Keratinocyte (primary cell): Measurements from ENCODE around the gene LPIN1. TPM values are rescaled to one million over a fixed set of nuclear protein-coding genes. Genes with fewer than 3 reads are reported as not detected.

Experiments
- DNase-seq: peaks from one replicate; pipeline ENCODE4 v3.0.0-alpha.2; 2011; ENCODE audit warnings: low read depth, missing footprints, low spot score
- FAIRE-seq: peaks from 2 replicates; lab custom pipeline; 2011; peaks lifted over from hg19 to GRCh38; lab: Jason Lieb, UNC
- H2AFZ ChIP-seq: 2 replicates; pipeline ENCODE4 v1.6.0; 2012; ENCODE audit warnings: low read length, control low read depth, inconsistent platforms; ENCODE audit not compliant: control insufficient read depth
- H3K27ac ChIP-seq: 2 replicates; pipeline ENCODE4 v1.5.1; 2011; ENCODE audit warnings: low read length; ENCODE audit not compliant: control insufficient read depth, insufficient read depth
- H3K27me3 ChIP-seq: 3 replicates; pipeline ENCODE4 v1.6.0; 2011; ENCODE audit warnings: low read length; ENCODE audit not compliant: control insufficient read depth, insufficient read depth; ENCODE audit errors: extremely low read depth
- H3K36me3 ChIP-seq, 2 experiments: 2 replicates in 1 of 2; 3 replicates in 1 of 2; pipeline ENCODE4 v1.5.1; 2011; ENCODE audit warnings: low read length in 2 of 2, mild to moderate bottlenecking in 1 of 2; ENCODE audit not compliant: control insufficient read depth in 2 of 2, insufficient read depth in 2 of 2; ENCODE audit errors: extremely low read depth in 1 of 2
- H3K4me1 ChIP-seq: 3 replicates; pipeline ENCODE4 v1.5.1; 2011; ENCODE audit warnings: low read length; ENCODE audit not compliant: control insufficient read depth, insufficient read depth; ENCODE audit errors: extremely low read depth
- H3K4me2 ChIP-seq: 3 replicates; pipeline ENCODE4 v1.6.0; 2011; ENCODE audit warnings: low read depth, low read length; ENCODE audit not compliant: control insufficient read depth, insufficient read depth; ENCODE audit errors: extremely low read depth
- H3K4me3 ChIP-seq, 3 experiments: fragments of 200-600 bp in 1 of 3; sonication (generic) in 1 of 3; 2 replicates in 2 of 3; 3 replicates in 1 of 3; pipeline ENCODE4 v1.5.1; 2011 to 2016; ENCODE audit warnings: low read length in 3 of 3, mild to moderate bottlenecking in 3 of 3, control low read depth in 2 of 3, inconsistent platforms in 1 of 3, low read depth in 1 of 3, mixed read lengths in 1 of 3, mixed run types in 1 of 3, moderate library complexity in 1 of 3; ENCODE audit not compliant: control insufficient read depth in 2 of 3, insufficient read depth in 2 of 3; ENCODE audit errors: extremely low read depth in 1 of 3
- H3K79me2 ChIP-seq: 2 replicates; pipeline ENCODE4 v1.6.0; 2012; ENCODE audit warnings: low read length; ENCODE audit not compliant: control insufficient read depth, insufficient read depth
- H3K9ac ChIP-seq: 3 replicates; pipeline ENCODE4 v1.6.0; 2011; ENCODE audit warnings: low read length; ENCODE audit not compliant: control insufficient read depth, insufficient read depth; ENCODE audit errors: extremely low read depth
- H3K9me1 ChIP-seq: 3 replicates; pipeline ENCODE4 v1.6.0; 2011; ENCODE audit warnings: low read length; ENCODE audit not compliant: control insufficient read depth, insufficient read depth; ENCODE audit errors: extremely low read depth
- H3K9me3 ChIP-seq: 2 replicates; pipeline ENCODE4 v1.5.1; 2012; ENCODE audit warnings: low read depth, low read length; ENCODE audit not compliant: control insufficient read depth
- H4K20me1 ChIP-seq: 3 replicates; pipeline ENCODE4 v1.6.0; 2011; ENCODE audit warnings: low read length; ENCODE audit not compliant: control insufficient read depth, insufficient read depth; ENCODE audit errors: extremely low read depth
- CTCF ChIP-seq, 3 experiments: IDR thresholded peaks in 1 of 3; conservative IDR thresholded peaks in 1 of 3; optimal IDR thresholded peaks in 1 of 3; 2 replicates in 2 of 3; 3 replicates in 1 of 3; pipeline versions ENCODE3 to v1.5.1; 2011; ENCODE audit warnings: low read length in 3 of 3, mild to moderate bottlenecking in 3 of 3, moderate library complexity in 2 of 3, control low read depth in 1 of 3, inconsistent platforms in 1 of 3; ENCODE audit not compliant: insufficient read depth in 2 of 3; ENCODE audit errors: extremely low read depth in 1 of 3
- EZH2 ChIP-seq: IDR thresholded peaks from one replicate; pipeline ENCODE4 v1.6.1; 2012; ENCODE audit warnings: inconsistent platforms, mild to moderate bottlenecking, low read length, moderate library complexity
- dilution Hi-C: fragments of 300-500 bp; cut with MboI; formaldehyde crosslinking; loops from one replicate; pipeline ENCODE4 v1.7.0; 2020; ENCODE audit warnings: low sequenced_read_pairs; ENCODE audit not compliant: extremely low pct_ligation_motif_present
- polyA plus RNA-seq, 5 experiments: library from polyadenylated mRNA; depleted of rRNA in 3 of 5; stranded (reverse) in 3 of 5; stranded (forward) in 1 of 5; unstranded in 1 of 5; fragments of >200 nt; gene quantifications; 1 replicate in 1 of 5; 2 replicates in 3 of 5; 3 replicates in 1 of 5; pipeline versions ENCODE4 v1.2.1 to v1.2.3, GENCODE V29; 2011 to 2012; ENCODE audit warnings: missing spikeins in 2 of 5, low read depth in 1 of 5, low replicate concordance in 1 of 5

LPIN1 gene
- polyA plus RNA-seq, 1 donor (not counting 4 experiments of a cell fraction or from before 2014, with no cell fraction given): 79.6 TPM

DNA sequence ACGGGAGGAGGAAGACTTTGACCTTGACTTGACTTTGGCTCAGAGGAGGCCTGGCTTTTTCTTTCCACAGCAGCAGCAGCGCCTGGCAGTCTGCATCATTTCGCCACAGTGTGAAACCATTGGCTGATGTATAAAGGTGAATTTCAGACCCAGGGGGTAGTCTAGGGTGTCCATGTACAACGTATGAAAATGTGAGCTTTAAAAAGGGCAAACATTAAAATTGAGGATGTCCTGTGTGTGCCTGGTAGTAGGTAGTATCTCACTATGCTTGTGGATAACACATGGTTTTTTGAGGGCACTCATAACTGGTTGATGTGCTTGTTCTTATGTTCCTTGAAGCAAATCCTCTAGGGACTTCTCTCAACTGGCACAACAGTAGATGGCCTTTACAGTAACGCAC, 86.1 kb downstream of the LPIN1 start:
- Histone ChIP-seq H3K9me1 (no peaks in the 10 kb centered on the region), H2AFZ (no peak overlapping the region), H3K36me3 (peaks cover 0 to 2% of the 10 kb centered on the region in 2 experiments), H3K27ac (no peak overlapping the region), H3K4me1 (peaks cover 20% of the 10 kb centered on the region), H3K9ac (no peak overlapping the region), H3K9me3 (no peaks in the 10 kb centered on the region), H4K20me1 (no peaks in the 10 kb centered on the region), H3K4me2 (no peak overlapping the region), H3K79me2 (no peaks in the 10 kb centered on the region), H3K27me3 (no peaks in the 10 kb centered on the region), H3K4me3 (no peak overlapping the region)
- DNase-seq (no peak), FAIRE-seq (no peak)
- TF ChIP-seq EZH2 (no peak), CTCF (optimal IDR thresholded peaks at IDR 0.05 in 1 of 3, IDR thresholded peaks at IDR 0.05 in 1 of 3, conservative IDR thresholded peaks at IDR 0.05 in 1 of 3; ENCODE audit: extremely low read depth in 1 of 3, insufficient read depth in 2 of 3, low read length in 3 of 3) (no peak)
- dilution Hi-C loops: no loop called here

DNA sequence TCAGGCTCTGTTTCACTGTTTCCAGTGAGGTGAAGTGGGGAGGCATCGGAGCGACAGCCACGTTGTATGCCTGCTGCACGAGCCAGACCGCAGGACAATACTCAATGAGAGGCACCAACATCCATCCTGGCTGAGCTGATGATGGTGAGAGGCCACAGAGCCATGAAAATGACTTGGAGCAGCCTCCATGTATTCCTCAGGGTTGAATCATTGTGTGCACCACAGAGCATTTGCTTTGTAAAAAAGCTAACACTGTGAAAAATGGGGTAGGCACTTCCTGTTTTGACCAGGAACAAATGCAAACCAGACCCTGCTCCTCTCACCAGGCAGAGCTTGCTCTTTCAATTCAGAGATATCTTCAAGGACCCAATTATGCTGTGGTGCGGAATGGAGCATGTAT, 87.2 kb downstream of the LPIN1 start:
- FAIRE-seq (no peak), DNase-seq (no peak)
- Histone ChIP-seq H3K9me1 (no peaks in the 10 kb centered on the region), H3K4me1 (peaks cover 20% of the 10 kb centered on the region), H3K27ac (no peak overlapping the region), H3K27me3 (no peaks in the 10 kb centered on the region), H3K36me3 (no peaks in the 10 kb centered on the region), H3K9me3 (no peaks in the 10 kb centered on the region), H2AFZ (no peak overlapping the region), H3K79me2 (no peaks in the 10 kb centered on the region), H3K4me2 (no peak overlapping the region), H3K4me3 (no peak overlapping the region), H3K9ac (no peak overlapping the region), H4K20me1 (no peaks in the 10 kb centered on the region)
- TF ChIP-seq CTCF (optimal IDR thresholded peaks at IDR 0.05 in 1 of 3, IDR thresholded peaks at IDR 0.05 in 1 of 3, conservative IDR thresholded peaks at IDR 0.05 in 1 of 3; ENCODE audit: extremely low read depth in 1 of 3, insufficient read depth in 2 of 3, low read length in 3 of 3) (no peak), EZH2 (no peak)
- dilution Hi-C loops: no loop called here
